Measurements from ENCODE around the gene KIF26A. TPM values are rescaled to one million over a fixed set of nuclear protein-coding genes. Genes with fewer than 3 reads are reported as not detected.
A peak's percentile ranks its signal among the peaks of the same experiment; 100 is the strongest.

Gene KIF26A
- total and polyA plus RNA-seq, 10 donors = 0.72 to 21.9 (median 9.2) TPM

DNA sequence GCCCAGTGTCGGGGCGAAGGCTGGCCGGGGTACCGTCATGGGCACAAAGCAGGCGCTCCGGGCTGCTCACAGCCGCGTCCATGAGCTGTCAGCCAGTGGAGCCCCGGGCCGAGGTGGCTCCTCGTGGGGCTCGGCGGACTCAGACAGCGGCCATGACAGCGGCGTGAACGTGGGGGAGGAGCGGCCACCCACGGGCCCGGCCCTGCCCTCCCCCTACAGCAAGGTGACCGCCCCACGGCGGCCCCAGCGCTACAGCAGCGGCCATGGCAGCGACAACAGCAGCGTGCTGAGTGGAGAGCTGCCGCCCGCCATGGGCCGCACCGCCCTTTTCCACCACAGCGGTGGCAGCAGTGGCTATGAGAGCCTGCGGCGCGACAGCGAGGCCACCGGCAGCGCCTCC lies 39.0 kb downstream of the KIF26A start:
- Histone ChIP-seq H3K27ac (no peak overlapping the region), H3K36me3 (peaks cover 0 to 49% (median 0%) of the 10 kb centered on the region in 6 donors), H3K4me1 (peaks cover 0 to 20% (median 8%) of the 10 kb centered on the region in 6 donors), H3K27me3 (replicated peaks in 1 of 7) (peaks cover 0 to 9% (median 0%) of the 10 kb centered on the region in 7 donors), H3K9me3 (no peaks in the 10 kb centered on the region), H3K4me3 (no peak overlapping the region)
- no peak for DNase-seq
- TF ChIP-seq POLR2AphosphoS5 (IDR thresholded peaks at IDR 0.05) = no peak
- TF ChIP-seq, protein P1, sequence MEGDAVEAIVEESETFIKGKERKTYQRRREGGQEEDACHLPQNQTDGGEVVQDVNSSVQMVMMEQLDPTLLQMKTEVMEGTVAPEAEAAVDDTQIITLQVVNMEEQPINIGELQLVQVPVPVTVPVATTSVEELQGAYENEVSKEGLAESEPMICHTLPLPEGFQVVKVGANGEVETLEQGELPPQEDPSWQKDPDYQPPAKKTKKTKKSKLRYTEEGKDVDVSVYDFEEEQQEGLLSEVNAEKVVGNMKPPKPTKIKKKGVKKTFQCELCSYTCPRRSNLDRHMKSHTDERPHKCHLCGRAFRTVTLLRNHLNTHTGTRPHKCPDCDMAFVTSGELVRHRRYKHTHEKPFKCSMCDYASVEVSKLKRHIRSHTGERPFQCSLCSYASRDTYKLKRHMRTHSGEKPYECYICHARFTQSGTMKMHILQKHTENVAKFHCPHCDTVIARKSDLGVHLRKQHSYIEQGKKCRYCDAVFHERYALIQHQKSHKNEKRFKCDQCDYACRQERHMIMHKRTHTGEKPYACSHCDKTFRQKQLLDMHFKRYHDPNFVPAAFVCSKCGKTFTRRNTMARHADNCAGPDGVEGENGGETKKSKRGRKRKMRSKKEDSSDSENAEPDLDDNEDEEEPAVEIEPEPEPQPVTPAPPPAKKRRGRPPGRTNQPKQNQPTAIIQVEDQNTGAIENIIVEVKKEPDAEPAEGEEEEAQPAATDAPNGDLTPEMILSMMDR (IDR thresholded peaks at IDR 0.05 in 8 of 11, conservative IDR thresholded peaks at IDR 0.05 in 3 of 11) = no peak
- no peak for TF ChIP-seq POLR2A (IDR thresholded peaks at IDR 0.05)
- WGBS, 5 donors = 92 to 95% (median 94%) methylated on average over 18 to 38 of the region's 38 CpGs
- intact Hi-C loops (cut with DNase I; ENCODE audit: low total_unique reads) = no loop called here

DNA sequence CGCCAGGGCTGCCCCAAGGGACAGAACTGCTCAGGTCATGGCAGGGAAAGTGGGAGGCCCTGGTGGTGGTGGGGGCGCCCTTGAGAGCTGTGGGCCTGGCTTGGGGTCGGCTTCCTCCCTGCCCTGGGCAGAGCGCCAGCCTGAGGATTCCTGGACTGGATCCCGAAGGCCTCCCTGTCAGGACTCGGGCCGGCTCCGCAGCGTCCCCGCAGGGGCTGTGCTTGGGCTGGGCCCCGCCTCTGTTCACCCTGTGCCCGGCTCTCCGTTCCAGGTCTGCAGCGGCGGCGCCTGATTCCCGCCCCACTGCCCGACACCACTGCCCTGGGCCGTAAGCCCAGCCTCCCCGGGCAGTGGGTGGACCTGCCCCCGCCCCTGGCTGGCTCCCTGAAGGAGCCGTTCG lies 39.9 kb downstream of the KIF26A start:
- no peak overlapping the region for H3K27ac ChIP-seq
- H3K4me3 ChIP-seq = no peak overlapping the region
- H3K9me3 ChIP-seq = no peaks in the 10 kb centered on the region
- H3K27me3 ChIP-seq (replicated peaks in 1 of 7) = peaks cover 0 to 11% (median 0%) of the 10 kb centered on the region in 7 donors
- H3K4me1 ChIP-seq = peaks cover 0 to 12% (median 6%) of the 10 kb centered on the region in 6 donors
- H3K36me3 ChIP-seq = peaks cover 0 to 43% (median 0%) of the 10 kb centered on the region in 6 donors
- TF ChIP-seq POLR2AphosphoS5 (IDR thresholded peaks at IDR 0.05) (peak in 2 of 3 donors; percentile 20 to 40), POLR2A (IDR thresholded peaks at IDR 0.05) (no peak)
- intact Hi-C loops (cut with DNase I; ENCODE audit: low total_unique reads) = no loop called here
- 67 to 87% (median 81%) methylated on average over 5 to 23 of the region's 23 CpGs for WGBS, 5 donors
- no peak for DNase-seq

DNA sequence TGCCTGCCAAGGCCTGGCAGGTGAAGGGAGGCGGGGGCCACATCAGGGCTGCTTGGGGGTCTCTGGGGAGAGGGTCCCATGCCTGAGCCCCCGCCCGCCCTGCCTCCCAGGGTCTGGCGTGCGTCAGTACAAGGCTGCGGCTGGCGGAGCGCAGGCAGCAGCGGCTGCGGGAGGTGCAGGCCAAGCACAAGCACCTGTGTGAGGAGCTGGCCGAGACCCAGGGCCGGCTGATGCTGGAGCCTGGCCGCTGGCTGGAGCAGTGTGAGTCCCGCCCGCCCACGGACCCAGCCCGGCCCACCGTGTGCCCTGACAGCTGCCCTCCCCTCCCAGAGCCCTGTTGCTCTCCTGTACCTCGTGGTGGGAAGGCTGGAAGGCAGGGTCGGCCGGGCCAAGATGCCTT lies 40.7 kb downstream of the KIF26A start:
- peaks cover 0 to 20% (median 0%) of the 10 kb centered on the region in 7 donors for H3K27me3 ChIP-seq (replicated peaks in 1 of 7)
- H3K4me3 ChIP-seq = no peak overlapping the region
- no peak overlapping the region for H3K27ac ChIP-seq
- H3K4me1 ChIP-seq = peaks cover 0 to 11% (median 6%) of the 10 kb centered on the region in 6 donors
- no peak for TF ChIP-seq POLR2A (IDR thresholded peaks at IDR 0.05)
- TF ChIP-seq, protein P1 (IDR thresholded peaks at IDR 0.05 in 8 of 11, conservative IDR thresholded peaks at IDR 0.05 in 3 of 11) = no peak
- no peak for TF ChIP-seq POLR2AphosphoS5 (IDR thresholded peaks at IDR 0.05)
- H3K9me3 ChIP-seq = no peaks in the 10 kb centered on the region
- whole genome bisulfite sequencing, 5 donors = 84 to 93% (median 87%) methylated on average over 6 to 21 of the region's 21 CpGs
- intact Hi-C loops (cut with DNase I; ENCODE audit: low total_unique reads) = no loop called here
- DNase-seq = no peak
- peaks cover 0 to 35% (median 0%) of the 10 kb centered on the region in 6 donors for H3K36me3 ChIP-seq

DNA sequence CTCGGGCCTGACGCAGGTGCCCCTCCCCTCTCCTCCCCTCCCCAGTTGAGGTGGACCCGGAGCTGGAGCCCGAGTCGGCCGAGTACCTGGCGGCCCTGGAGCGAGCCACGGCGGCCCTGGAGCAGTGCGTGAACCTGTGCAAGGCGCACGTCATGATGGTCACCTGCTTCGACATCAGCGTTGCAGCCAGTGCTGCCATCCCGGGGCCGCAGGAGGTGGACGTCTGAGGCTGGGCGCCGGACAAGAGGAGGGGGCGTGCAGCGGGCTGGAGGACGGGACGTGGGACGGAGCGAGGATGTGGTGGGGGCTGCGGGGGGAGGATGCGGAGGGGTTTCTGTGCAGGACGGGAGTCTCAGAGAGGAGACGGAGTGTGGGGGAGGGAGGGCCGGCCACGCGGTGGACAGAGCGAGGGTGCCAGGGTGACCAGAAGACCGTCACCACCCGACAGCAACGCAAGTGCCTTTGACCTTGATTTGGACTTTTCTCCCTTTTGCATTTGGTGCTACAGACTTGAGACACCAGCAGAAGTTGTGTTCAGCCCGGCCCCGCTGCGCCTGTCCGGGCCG lies 41.3 kb downstream of the KIF26A start:
- DNase-seq = no peak
- H3K27ac ChIP-seq = no peak overlapping the region
- WGBS, 5 donors = 89 to 94% (median 92%) methylated on average over 29 to 42 of the region's 42 CpGs
- peaks cover 0 to 30% (median 0%) of the 10 kb centered on the region in 6 donors for H3K36me3 ChIP-seq
- H3K4me1 ChIP-seq = peaks cover 0 to 14% (median 6%) of the 10 kb centered on the region in 6 donors
- TF ChIP-seq, protein P1 (IDR thresholded peaks at IDR 0.05 in 8 of 11, conservative IDR thresholded peaks at IDR 0.05 in 3 of 11) = no peak
- TF ChIP-seq POLR2AphosphoS5 (IDR thresholded peaks at IDR 0.05) = no peak
- TF ChIP-seq POLR2A (IDR thresholded peaks at IDR 0.05) = no peak
- no peaks in the 10 kb centered on the region for H3K9me3 ChIP-seq
- intact Hi-C loops (cut with DNase I; ENCODE audit: low total_unique reads) = no loop called here
- H3K27me3 ChIP-seq (replicated peaks in 1 of 7) = peaks cover 0 to 25% (median 0%) of the 10 kb centered on the region in 7 donors
- no peak overlapping the region for H3K4me3 ChIP-seq
